ENCODE measurements around the gene BUD23. TPM values are rescaled to one million over a fixed set of nuclear protein-coding genes. Genes with fewer than 3 reads are reported as not detected.

BUD23 gene
- 124 and 138 TPM in 2 replicates for total RNA-seq (2014; rRNA removed)
- percentile 91 among the genes with signal in this experiment for Bru-seq, nascent RNA
- percentile 94 among the genes with signal in this experiment for BruChase-seq, experiment 1, labeled RNA remaining after a 6-hour chase
- percentile 95 among the genes with signal in this experiment for BruChase-seq, experiment 2, labeled RNA remaining after a 2-hour chase
- long read RNA-seq, transcript BUD23-201 (12 exons, 1,230 nt) = major isoform, 238 of 363 reads
- long read RNA-seq, transcript BUD23-215 (2 exons, 3,886 nt) = minor isoform, 53 of 363 reads
- long read RNA-seq, transcript BUD23-206 (12 exons, 1,260 nt) = minor isoform, 8 of 363 reads
- long read RNA-seq, partial matches to known transcripts = 22 of 363 reads
- long read RNA-seq, other reads (novel, unspliced or antisense) = 40 of 363 reads

GRCh38 chr7:73683056-73683787 lies at the start of gene BUD23, which contains the start of gene DNAJC30:
Gene BUD23 (plus strand): TSS chr7:73683597. CDS start chr7:73683626, 29 bp downstream.
Gene DNAJC30 (minus strand): TSS chr7:73683453. CDS start chr7:73683423, 30 bp downstream.
- no TSS peak for BruUV-seq (replicated peaks)
- ChIA-PET POLR2A (ENCODE audit: unreplicated experiment) (interaction anchor here (0.5 kb wide), 1 partner anchor 24 kb away, joined by 6 read pairs; no protein-coding TSS in a partner anchor), CTCF (no interaction called here)
- no peaks in the 10 kb centered on the region for H3F3A ChIP-seq (ENCODE audit: low read length, unreplicated experiment)
- peaks cover 19% of the 10 kb centered on the region for H3K4me1 ChIP-seq (ENCODE audit: insufficient read depth, low read length)
- DNase-seq = peak; percentile 86
- H3K36me3 ChIP-seq (ENCODE audit: low read depth, low read length) = peaks cover 19% of the 10 kb centered on the region; the same call in 1 of the 2 replicates
- H3K9me2 ChIP-seq (replicated peaks; ENCODE audit: low read length) = no peaks in the 10 kb centered on the region
- H4K20me1 ChIP-seq (ENCODE audit: low read length) = peaks cover 14% of the 10 kb centered on the region
- H2AFZ ChIP-seq (ENCODE audit: low read length) = peak within 1 kb of the TSS; percentile 88
- peak; percentile 83 for ATAC-seq
- no peaks in the 10 kb centered on the region for H3K27me3 ChIP-seq (ENCODE audit: low read length)
- TF ChIP-seq CTCF (conservative IDR thresholded peaks at IDR 0.05; ENCODE audit: low read depth, low read length) (no peak), EZH2phosphoT487 (IDR thresholded peaks at IDR 0.05; ENCODE audit: borderline replicate concordance, low read length) (no peak), EZH2 (IDR thresholded peaks at IDR 0.05; ENCODE audit: low read length, unreplicated experiment) (no peak)
- peak within 1 kb of the TSS; percentile 97 for H3K4me3 ChIP-seq (ENCODE audit: low read length)
- H3K79me2 ChIP-seq (ENCODE audit: low read length) = peaks cover 92% of the 10 kb centered on the region
- H3K4me2 ChIP-seq (ENCODE audit: low read length) = peak within 1 kb of the TSS; percentile 96
- H3K27ac ChIP-seq (ENCODE audit: low read length) = peak within 1 kb of the TSS; percentile 46
- no peaks in the 10 kb centered on the region for H3K9me3 ChIP-seq (ENCODE audit: low read length)
- intact Hi-C loops (cut with micrococcal nuclease) = loop anchor here (2.0 kb wide), 1 partner anchor 22 kb away; no protein-coding TSS in a partner anchor
- H3K9ac ChIP-seq (ENCODE audit: low read length) = peak within 1 kb of the TSS; percentile 96

GRCh38 chr7:73633844-73634243 lies 49.6 kb upstream of the BUD23 start:
- Histone ChIP-seq H3K27me3 (ENCODE audit: low read length) (no peaks in the 10 kb centered on the region), H3K4me1 (ENCODE audit: insufficient read depth, low read length) (peaks cover 4% of the 10 kb centered on the region; the same call in 1 of the 2 replicates), H3K27ac (ENCODE audit: low read length) (no peak overlapping the region), H4K20me1 (ENCODE audit: low read length) (no peaks in the 10 kb centered on the region), H3K4me2 (ENCODE audit: low read length) (no peak overlapping the region), H3K36me3 (ENCODE audit: low read depth, low read length) (no peaks in the 10 kb centered on the region), H3K9ac (ENCODE audit: low read length) (no peak overlapping the region), H3K9me2 (replicated peaks; ENCODE audit: low read length) (no peaks in the 10 kb centered on the region), H3K79me2 (ENCODE audit: low read length) (no peaks in the 10 kb centered on the region), H3K4me3 (ENCODE audit: low read length) (no peak overlapping the region), H3K9me3 (ENCODE audit: low read length) (no peaks in the 10 kb centered on the region), H3F3A (ENCODE audit: low read length, unreplicated experiment) (no peaks in the 10 kb centered on the region), H2AFZ (ENCODE audit: low read length) (no peak overlapping the region)
- no peak for ATAC-seq
- BruUV-seq (replicated peaks) = no TSS peak
- TF ChIP-seq EZH2phosphoT487 (IDR thresholded peaks at IDR 0.05; ENCODE audit: borderline replicate concordance, low read length) = no peak
- TF ChIP-seq EZH2 (IDR thresholded peaks at IDR 0.05; ENCODE audit: low read length, unreplicated experiment) = no peak
- TF ChIP-seq CTCF (conservative IDR thresholded peaks at IDR 0.05; ENCODE audit: low read depth, low read length) = no peak
- CTCF ChIA-PET = no interaction called here
- DNase-seq = no peak
- POLR2A ChIA-PET (ENCODE audit: unreplicated experiment) = no interaction called here
- intact Hi-C loops (cut with micrococcal nuclease) = no loop called here

Data from PC-3 (cell line).